GM18907 (cell line): Measurements from ENCODE around the gene ANGPTL2.

ENCODE experiments used
- ATAC-seq: cut with Tn5 transposase; IDR thresholded peaks from one replicate; pipeline ENCODE4 v1.9.1; 2021; ENCODE audit warnings: mild to moderate bottlenecking, moderate library complexity; ENCODE audit not compliant: unreplicated experiment

ANGPTL2 gene

DNA sequence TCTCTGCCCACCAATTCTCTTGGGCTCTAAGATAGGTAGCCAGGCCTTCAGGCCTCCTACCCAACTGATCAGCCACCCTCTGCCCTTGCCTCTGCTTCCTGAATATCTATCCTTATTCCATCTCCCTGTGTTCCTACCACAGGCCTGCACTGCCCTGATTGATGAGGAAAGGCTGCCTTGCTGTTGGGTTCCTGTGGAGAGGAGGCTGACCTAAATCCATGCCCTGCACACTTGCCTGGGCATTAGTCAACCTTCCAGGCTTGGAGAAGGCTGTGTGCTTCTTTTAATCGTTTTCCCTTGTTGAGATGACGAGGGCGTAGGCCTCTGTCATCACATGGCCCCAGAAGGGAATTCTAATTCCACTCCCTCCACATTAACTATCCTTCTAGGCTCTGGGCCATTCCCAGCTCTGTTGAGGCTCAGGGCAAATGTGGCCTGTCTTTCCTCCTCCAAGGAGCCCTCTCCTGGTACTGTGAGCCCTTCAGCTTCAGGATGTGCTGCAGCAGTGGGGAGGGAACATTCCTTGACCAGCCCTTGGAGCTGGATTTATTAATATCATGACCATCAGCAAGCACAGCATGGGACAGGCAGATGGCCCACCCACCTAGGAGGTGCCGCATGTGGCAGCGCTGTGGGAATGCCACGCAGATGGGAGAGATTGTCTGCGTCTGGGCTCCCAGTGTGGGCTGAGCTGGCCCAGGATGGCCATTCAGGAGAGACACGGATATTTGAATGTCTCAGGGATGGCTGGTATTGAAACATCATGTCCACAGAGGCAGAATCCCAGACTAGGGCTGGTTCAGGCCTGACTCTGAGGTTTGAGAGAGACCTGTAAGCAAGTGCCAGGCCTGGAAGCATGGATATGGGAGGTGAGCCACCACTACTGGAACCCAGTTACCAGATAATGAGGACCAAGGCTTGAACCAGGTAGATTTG, 40.9 kb downstream of the ANGPTL2 start:
- no peak for ATAC-seq

DNA sequence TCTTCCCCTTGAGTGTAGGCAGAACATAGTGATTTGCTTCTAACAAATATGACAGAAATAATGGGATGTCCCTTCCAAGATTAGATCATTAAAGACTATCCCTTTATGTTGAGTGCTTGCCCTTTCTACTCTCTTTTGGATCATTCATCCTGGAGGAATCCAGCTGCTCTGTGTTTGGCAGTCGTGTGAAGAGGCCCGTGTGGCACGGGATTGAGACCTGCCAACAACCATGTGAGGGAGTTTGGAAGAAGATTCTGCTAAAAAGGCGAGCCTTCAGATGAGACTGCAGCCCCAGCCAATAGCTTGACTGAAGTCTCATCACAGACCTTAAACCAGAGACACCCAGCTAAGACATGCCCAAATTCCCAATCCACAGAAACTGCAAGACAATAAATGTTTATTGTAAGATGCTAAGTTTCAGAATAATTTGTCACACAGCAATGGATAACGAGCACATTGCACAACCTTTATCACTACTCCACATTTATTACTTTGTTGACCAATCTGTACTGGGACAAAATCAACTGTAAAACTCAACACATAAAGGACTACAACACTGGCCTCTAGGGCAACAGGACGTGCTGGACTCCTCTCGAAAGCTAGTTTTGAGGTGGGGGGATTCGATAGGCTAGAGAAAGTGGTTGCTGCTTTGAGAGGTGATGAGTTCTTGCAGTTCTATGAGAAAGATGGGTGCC, 42.8 kb downstream of the ANGPTL2 start:
- no peak for ATAC-seq

DNA sequence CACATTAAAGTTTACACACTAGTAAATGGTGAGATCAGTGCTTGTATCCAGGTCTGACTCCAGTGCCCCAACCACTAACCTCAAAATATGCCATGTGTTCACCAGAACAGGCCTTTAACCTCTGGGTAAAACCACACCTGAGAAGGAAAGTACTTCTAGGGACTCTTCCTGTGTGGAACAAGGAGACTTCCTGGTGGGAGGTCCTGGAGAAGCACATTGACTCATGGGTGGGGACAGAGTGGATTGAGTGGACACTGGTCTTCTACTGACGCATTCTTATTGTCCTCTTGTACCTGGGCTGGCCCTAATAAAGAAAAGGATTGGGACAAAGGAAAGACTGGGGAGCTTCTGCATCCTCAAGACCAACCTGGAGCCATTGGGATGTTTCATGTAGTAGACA, 43.4 kb downstream of the ANGPTL2 start:
- ATAC-seq, result no peak

GRCh38 chr9:127078336-127078735, 44.1 kb downstream of the ANGPTL2 start:
- ATAC-seq, result no peak

GRCh38 chr9:127077644-127077946, 44.8 kb downstream of the ANGPTL2 start:
- no peak for ATAC-seq

- no peak for ATAC-seq
Observed at GRCh38 chr9:127076860-127077643, 45.4 kb downstream of the ANGPTL2 start.

GRCh38 chr9:127075624-127076372, 46.6 kb downstream of the ANGPTL2 start:
- no peak for ATAC-seq

DNA sequence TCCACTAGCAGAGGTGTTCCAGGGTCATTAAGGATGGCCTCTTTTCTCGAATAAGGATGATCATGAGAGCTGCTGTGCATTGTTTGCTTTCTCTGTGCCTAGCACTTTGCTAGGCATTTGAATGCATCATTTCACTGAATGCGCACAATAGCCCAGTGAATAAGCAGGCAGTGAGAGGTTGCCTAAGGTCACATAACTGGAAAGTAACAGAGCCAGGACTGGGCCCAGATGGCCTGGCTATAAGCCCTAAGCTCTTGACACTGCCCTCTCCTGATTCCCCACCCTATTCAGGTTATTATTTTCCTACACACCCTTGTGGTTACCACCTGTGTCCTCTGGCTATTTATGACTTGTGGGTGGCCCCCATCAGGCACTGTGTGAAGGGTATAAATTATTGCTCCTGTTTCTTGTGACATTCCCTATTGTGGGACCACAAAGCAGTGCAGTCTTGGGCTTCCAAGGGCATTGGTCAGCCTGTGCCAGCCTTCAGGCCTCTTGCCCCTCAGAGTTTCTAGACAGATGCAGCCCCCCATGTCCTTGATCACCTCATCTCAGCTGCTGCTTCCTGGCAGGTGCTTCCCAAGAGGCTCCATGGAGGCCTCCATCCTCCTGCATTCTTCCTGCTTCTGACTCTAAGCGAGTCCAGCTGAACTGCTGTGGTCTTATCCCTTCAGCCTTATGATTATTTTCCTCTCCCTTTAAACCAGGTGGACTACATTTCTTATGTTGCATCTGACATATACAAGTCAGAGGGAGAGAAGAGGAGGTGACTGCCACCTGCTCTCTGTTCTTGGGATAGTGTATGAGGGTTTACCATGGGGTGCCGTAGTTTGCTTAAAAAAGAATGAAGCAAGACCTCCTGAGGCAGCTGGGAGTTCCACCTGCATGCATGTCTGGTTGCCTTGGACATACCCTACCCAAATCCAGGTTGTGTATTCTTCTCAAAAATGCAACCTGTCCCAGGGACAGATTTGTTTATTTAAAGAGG, 47.6 kb downstream of the ANGPTL2 start:
- no peak for ATAC-seq

- ATAC-seq, result no peak
Observed at GRCh38 chr9:127067603-127068220, 54.7 kb downstream of the ANGPTL2 start.

GRCh38 chr9:127066851-127067136, 55.6 kb downstream of the ANGPTL2 start:
- ATAC-seq, result no peak

- ATAC-seq, result no peak
Observed at GRCh38 chr9:127066060-127066850, 56.2 kb downstream of the ANGPTL2 start.

DNA sequence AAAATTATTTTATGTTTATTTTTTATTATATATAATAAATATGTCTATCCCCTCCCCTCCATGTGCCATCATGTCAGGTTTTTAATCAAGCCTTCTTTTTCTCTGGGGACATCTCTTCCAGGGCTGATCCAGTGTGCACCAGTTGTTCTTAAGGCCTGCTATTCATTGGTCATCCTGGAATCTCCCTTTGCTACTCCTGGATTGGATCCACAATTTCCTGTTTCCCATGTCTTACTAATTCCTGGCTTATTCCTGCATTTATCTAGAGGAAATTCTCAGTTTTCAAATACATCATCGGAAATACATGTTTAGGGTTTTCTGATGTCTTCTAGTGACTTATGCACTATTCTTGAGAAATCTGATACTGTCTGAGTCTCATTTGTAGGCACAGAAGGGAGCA, 56.8 kb downstream of the ANGPTL2 start:
- no peak for ATAC-seq

DNA sequence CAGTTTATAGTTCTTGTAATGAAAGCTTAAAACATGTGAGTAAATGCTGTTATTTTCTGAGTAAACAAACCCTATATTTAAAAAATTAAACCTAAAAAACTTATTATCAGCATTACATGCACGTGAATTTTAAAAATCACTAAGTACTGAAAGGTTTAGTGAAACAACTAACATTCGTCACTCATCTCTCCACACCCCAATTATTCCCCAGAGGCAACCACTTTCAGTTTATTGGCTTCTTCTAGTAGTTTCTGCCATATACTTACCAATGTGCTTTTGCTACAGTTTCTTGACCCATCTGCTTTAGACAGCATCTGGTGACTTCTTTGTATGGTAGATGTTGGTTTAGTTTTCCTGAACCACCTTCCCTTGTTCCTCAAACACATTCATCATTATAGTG, 58.1 kb downstream of the ANGPTL2 start:
- no peak for ATAC-seq

DNA sequence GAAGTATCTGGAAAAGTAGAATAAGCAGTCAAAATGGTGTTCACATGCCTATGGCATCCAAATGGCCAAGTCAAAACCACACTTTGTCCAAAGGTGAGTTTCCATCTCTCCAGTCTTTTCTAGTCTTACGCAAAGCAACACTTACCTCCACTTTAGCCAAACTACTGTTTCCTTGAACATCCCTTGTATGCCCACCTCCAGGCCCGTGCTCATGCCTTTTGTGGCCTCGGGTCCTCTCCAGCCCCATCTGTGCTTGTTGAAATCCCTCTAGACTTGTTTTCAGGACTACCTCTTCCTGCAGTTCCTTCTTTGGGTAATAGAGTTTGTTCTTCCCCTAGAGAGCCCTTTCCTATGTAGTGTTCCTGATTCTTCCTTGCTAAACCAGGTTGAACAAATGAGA, 61.0 kb downstream of the ANGPTL2 start:
- ATAC-seq, result no peak

GRCh38 chr9:127059765-127060361, 62.6 kb downstream of the ANGPTL2 start:
- ATAC-seq, result no peak

GRCh38 chr9:127059030-127059429, 63.4 kb downstream of the ANGPTL2 start:
- no peak for ATAC-seq

- no peak for ATAC-seq
Observed at GRCh38 chr9:127058645-127059021, 63.8 kb downstream of the ANGPTL2 start.

- no peak for ATAC-seq
Observed at GRCh38 chr9:127058011-127058644, 64.3 kb downstream of the ANGPTL2 start.
